22Rv1 (cell line): Measurements from ENCODE around the gene CPNE2.

Experiments
- H3K27ac ChIP-seq: fragments of 450-650 bp; 2 replicates; pipeline ENCODE4 v1.5.1; 2017
- CTCF ChIP-seq: fragments of 450-650 bp; IDR thresholded peaks from 2 replicates; pipeline ENCODE4 v1.5.1; 2017; ENCODE audit warnings: mild to moderate bottlenecking
- ZFX ChIP-seq: fragments of 450-650 bp; IDR thresholded peaks from 2 replicates; pipeline ENCODE4 v1.6.1; 2017; ENCODE audit warnings: antibody characterized with exemption, borderline replicate concordance

CPNE2 gene

GRCh38 chr16:57091975-57092785 lies at the start of gene CPNE2:
Gene CPNE2, plus strand, starts transcription at chr16:57092583. Its CDS starts 18,160 bp downstream, at chr16:57110743.
- TF ChIP-seq CTCF (no peak), ZFX (no peak)
- no peak within 1 kb of the TSS for H3K27ac ChIP-seq

GRCh38 chr16:57043248-57043647 lies 49.1 kb upstream of the CPNE2 start:
- H3K27ac ChIP-seq: no peak overlapping the region
- TF ChIP-seq CTCF: no peak
- no peak for TF ChIP-seq ZFX

- no peak overlapping the region for H3K27ac ChIP-seq
- TF ChIP-seq CTCF (no peak), ZFX (no peak)
Observed at GRCh38 chr16:57044931-57045693, 47.3 kb upstream of the CPNE2 start.

- no peak overlapping the region for H3K27ac ChIP-seq
- no peak for TF ChIP-seq ZFX
- TF ChIP-seq CTCF: peak; percentile 83
Observed at GRCh38 chr16:57045694-57046381, 46.5 kb upstream of the CPNE2 start.

GRCh38 chr16:57048095-57048494 lies 44.3 kb upstream of the CPNE2 start:
- TF ChIP-seq CTCF (no peak), ZFX (no peak)
- no peak overlapping the region for H3K27ac ChIP-seq

- TF ChIP-seq ZFX (no peak), CTCF (no peak)
- H3K27ac ChIP-seq: no peak overlapping the region
Observed at GRCh38 chr16:57049678-57050077, 42.7 kb upstream of the CPNE2 start.
